ENCODE measurements around the gene TTLL13. TPM values are rescaled to one million over a fixed set of nuclear protein-coding genes. Genes with fewer than 3 reads are reported as not detected.

TTLL13 gene
- total RNA-seq, 1 experiment from 2014 or later, result not detected

Other genes with a start within 250 kb of the TTLL13 start
- gene ZNF710, start 248.2 kb upstream of the TTLL13 start, total RNA-seq (2014; rRNA removed; shearing (Covaris generic)), result 5.5 and 5.6 TPM in 2 replicates
- 90.6 and 95.5 TPM in 2 replicates for gene IDH2, start 147.1 kb upstream of the TTLL13 start, total RNA-seq (2014; rRNA removed; shearing (Covaris generic))
- gene SEMA4B, start 48.2 kb upstream of the TTLL13 start, total RNA-seq (2014; rRNA removed; shearing (Covaris generic)), result 18.1 and 20.9 TPM in 2 replicates
- 86.9 and 92.3 TPM in 2 replicates for gene CIB1, start 15.6 kb upstream of the TTLL13 start, total RNA-seq (2014; rRNA removed; shearing (Covaris generic))
- gene GDPGP1, start 15.3 kb upstream of the TTLL13 start, total RNA-seq (2014; rRNA removed; shearing (Covaris generic)), result 4.3 and 5.9 TPM in 2 replicates
- 80.3 and 83.4 TPM in 2 replicates for gene NGRN, start 16.1 kb downstream of the TTLL13 start, total RNA-seq (2014; rRNA removed; shearing (Covaris generic))
- gene ZNF774, start 102.7 kb downstream of the TTLL13 start, total RNA-seq (2014; rRNA removed; shearing (Covaris generic)), result 2.9 and 3.7 TPM in 2 replicates
- 234 and 273 TPM in 2 replicates for gene IQGAP1, start 138.7 kb downstream of the TTLL13 start, total RNA-seq (2014; rRNA removed; shearing (Covaris generic))